HEK293T (cell line): ENCODE measurements around the gene DNAJC16.
"Not testable (repeated sequence)": the region's sequence is repeated elsewhere in the genome, so short reads cannot be mapped to it uniquely, and the experiment has no call there.

Experiments used
- CTCF ChIA-PET: fragments of 350-600 bp; formaldehyde crosslinking; extraction: SDS; loops from one replicate; lab custom pipeline; 2021; ENCODE audit warnings: antibody characterized with exemption, inconsistent platforms; lab: Yijun Ruan, JAX
- POLR2A ChIA-PET: fragments of 350-600 bp; formaldehyde crosslinking; extraction: SDS; loops from one replicate; lab custom pipeline; 2020; ENCODE audit warnings: antibody characterized with exemption, inconsistent platforms; lab: Yijun Ruan, JAX
- DNase-seq: peaks from one replicate; pipeline ENCODE4 v3.0.0; 2012; ENCODE audit warnings: mixed read lengths; ENCODE audit errors: extremely low spot score
- ARNT ChIP-seq: fragments of 450-650 bp; IDR thresholded peaks from 2 replicates; pipeline ENCODE4 v1.6.1; 2017; ENCODE audit warnings: mild to moderate bottlenecking
- BHLHE40 ChIP-seq: fragments of 450-650 bp; IDR thresholded peaks from 2 replicates; pipeline ENCODE4 v1.6.1; 2016; ENCODE audit warnings: mild to moderate bottlenecking, moderate library complexity, borderline replicate concordance
- CTBP1 ChIP-seq: fragments of 450-650 bp; IDR thresholded peaks from 2 replicates; pipeline ENCODE4 v1.6.1; 2016; ENCODE audit warnings: borderline replicate concordance
- ELF4 ChIP-seq: fragments of 450-650 bp; IDR thresholded peaks from 2 replicates; pipeline ENCODE4 v1.6.1; 2017; ENCODE audit warnings: antibody characterized with exemption
- FOXA1 ChIP-seq: fragments of 450-650 bp; IDR thresholded peaks from 2 replicates; pipeline ENCODE4 v1.6.1; 2016; ENCODE audit warnings: mild to moderate bottlenecking
- FOXK2 ChIP-seq: fragments of 450-650 bp; IDR thresholded peaks from 2 replicates; pipeline ENCODE4 v1.6.1; 2016; ENCODE audit warnings: mild to moderate bottlenecking
- FOXM1 ChIP-seq: fragments of 450-650 bp; IDR thresholded peaks from 2 replicates; pipeline ENCODE4 v1.6.1; 2017; ENCODE audit warnings: mild to moderate bottlenecking, borderline replicate concordance
- HDGF ChIP-seq: fragments of 450-650 bp; IDR thresholded peaks from 2 replicates; pipeline ENCODE4 v1.6.1; 2017; ENCODE audit warnings: antibody characterized with exemption, borderline replicate concordance
- L3MBTL2 ChIP-seq: fragments of 450-650 bp; conservative IDR thresholded peaks from 2 replicates; pipeline ENCODE4 v1.6.1; 2016; ENCODE audit warnings: mild to moderate bottlenecking
- LEF1 ChIP-seq: fragments of 450-650 bp; IDR thresholded peaks from 2 replicates; pipeline ENCODE4 v1.6.1; 2017; ENCODE audit warnings: mild to moderate bottlenecking, borderline replicate concordance
- NFRKB ChIP-seq: fragments of 450-650 bp; IDR thresholded peaks from 2 replicates; pipeline ENCODE4 v1.6.1; 2016; ENCODE audit warnings: mild to moderate bottlenecking, moderate library complexity
- PKNOX1 ChIP-seq: fragments of 450-650 bp; IDR thresholded peaks from 2 replicates; pipeline ENCODE4 v1.6.1; 2016
- SP1 ChIP-seq: fragments of 450-650 bp; IDR thresholded peaks from 2 replicates; pipeline ENCODE4 v1.6.1; 2017
- SUZ12 ChIP-seq: fragments of 450-650 bp; IDR thresholded peaks from 2 replicates; pipeline ENCODE4 v1.6.1; 2016; ENCODE audit warnings: mild to moderate bottlenecking
- TARDBP ChIP-seq: fragments of 450-650 bp; IDR thresholded peaks from 2 replicates; pipeline ENCODE4 v1.6.1; 2016
- ZNF384 ChIP-seq: fragments of 450-650 bp; IDR thresholded peaks from 2 replicates; pipeline ENCODE4 v1.6.1; 2016

Gene DNAJC16

GRCh38 chr1:15526490-15527339, at the start of gene DNAJC16:
Gene DNAJC16 (plus strand): TSS chr1:15526848. CDS start chr1:15529106, 2,258 bp downstream.
- peak; percentile 87 for DNase-seq
- POLR2A ChIA-PET: interaction anchor here (0.6 to 1.3 kb wide), 5 partner anchors 8 to 159 kb away, joined by 3 to 5 read pairs (median 3); no protein-coding TSS in a partner anchor
- CTCF ChIA-PET: no interaction called here
- TF ChIP-seq TARDBP (no peak), NFRKB (no peak), SUZ12 (no peak), CTBP1 (no peak), PKNOX1 (no peak), L3MBTL2 (no peak; the same call in 1 of the 2 replicates), ELF4 (no peak), FOXA1 (no peak), ARNT (no peak), LEF1 (no peak), ZNF384 (no peak), FOXK2 (no peak), HDGF (no peak), BHLHE40 (no peak), SP1 (no peak), FOXM1 (no peak)

GRCh38 chr1:15476927-15477326, 49.7 kb upstream of the DNAJC16 start:
- ChIA-PET CTCF (no interaction called here), POLR2A (no interaction called here)
- TF ChIP-seq FOXM1 (no peak), SUZ12 (no peak), FOXA1 (no peak), SP1 (no peak), PKNOX1 (no peak), L3MBTL2 (no peak), TARDBP (no peak), NFRKB (no peak), HDGF (no peak), ARNT (no peak), BHLHE40 (no peak), CTBP1 (no peak), LEF1 (no peak), FOXK2 (no peak), ELF4 (no peak), ZNF384 (no peak)
- DNase-seq: no peak

- CTCF ChIA-PET: no interaction called here
- TF ChIP-seq HDGF (no peak), LEF1 (no peak), ZNF384 (no peak), CTBP1 (no peak)
- no peak for DNase-seq
- POLR2A ChIA-PET: no interaction called here
These were observed 48.9 kb upstream of the DNAJC16 start for GRCh38 chr1:15477646-15478212.

- TF ChIP-seq FOXA1 (no peak), HDGF (no peak)
- CTCF ChIA-PET: no interaction called here
These were observed 46.8 kb upstream of the DNAJC16 start for GRCh38 chr1:15479654-15480347.

GRCh38 chr1:15482455-15482854, 44.2 kb upstream of the DNAJC16 start:
- not testable (repeated sequence) for DNase-seq

More at GRCh38 chr1:15479654-15480347, 46.8 kb upstream of the DNAJC16 start:
- no peak for DNase-seq
- POLR2A ChIA-PET: no interaction called here

GRCh38 chr1:15482983-15483543, 43.6 kb upstream of the DNAJC16 start:
- POLR2A ChIA-PET, CTCF ChIA-PET, DNase-seq: not testable (repeated sequence)

More at GRCh38 chr1:15482455-15482854, 44.2 kb upstream of the DNAJC16 start:
- POLR2A ChIA-PET, CTCF ChIA-PET: not testable (repeated sequence)

- TF ChIP-seq HDGF (no peak), ZNF384 (no peak), BHLHE40 (no peak)
- DNase-seq: no peak
- POLR2A ChIA-PET: no interaction called here
- CTCF ChIA-PET: no interaction called here
These were observed 42.7 kb upstream of the DNAJC16 start for GRCh38 chr1:15483971-15484370.

- CTCF ChIA-PET, POLR2A ChIA-PET, DNase-seq: not testable (repeated sequence)
These were observed 42.2 kb upstream of the DNAJC16 start for GRCh38 chr1:15484443-15484842.
